GM12878 (cell line): ENCODE data around the gene NELL1. TPM values are rescaled to one million over a fixed set of nuclear protein-coding genes. Genes with fewer than 3 reads are reported as not detected.
A peak's percentile ranks its signal among the peaks of the same experiment; 100 is the strongest.

Source experiments
- ATAC-seq: fragments of 200-7000 bp; cut with Tn5 transposase; 3 replicates; pipeline ENCODE4 v1.9.1; 2020; ENCODE audit warnings: mild to moderate bottlenecking, moderate library complexity
- BruUV-seq: library from RNA; stranded (reverse); fragments of 400-500 nt; replicated peaks from 2 replicates; lab custom pipeline; 2021; lab: Mats Ljungman, UMichigan
- CTCF ChIA-PET: fragments of 300-600 bp; sonication (Branson Sonifier 250); formaldehyde crosslinking; extraction: SDS; loops from one replicate; lab custom pipeline; 2021; ENCODE audit warnings: inconsistent platforms; lab: Yijun Ruan, JAX
- POLR2A ChIA-PET: fragments of 350-600 bp; formaldehyde crosslinking; extraction: SDS; loops from one replicate; lab custom pipeline; 2021; ENCODE audit warnings: inconsistent platforms; lab: Charles Lee
- RAD21 ChIA-PET: fragments of 300-600 bp; sonication (Branson Sonifier 250); formaldehyde crosslinking; loops from one replicate; lab custom pipeline; 2023; ENCODE audit warnings: antibody characterized with exemption; ENCODE audit not compliant: unreplicated experiment; lab: Charles Lee
- SMC1A ChIA-PET: fragments of 300-600 bp; sonication (Branson Sonifier 250); formaldehyde crosslinking; loops from one replicate; lab custom pipeline; 2023; ENCODE audit not compliant: unreplicated experiment, uncharacterized antibody; lab: Charles Lee
- DNase-seq: peaks from one replicate; pipeline ENCODE4 v3.0.0-alpha.2; 2011; ENCODE audit warnings: low read depth, low spot score
- FAIRE-seq: peaks from 3 replicates; lab custom pipeline; 2011; peaks lifted over from hg19 to GRCh38; lab: Jason Lieb, UNC
- H2AFZ ChIP-seq: 2 replicates; pipeline ENCODE4 v1.6.0; 2011; ENCODE audit warnings: low read depth, low read length, control low read depth; ENCODE audit not compliant: control insufficient read depth
- H3K27ac ChIP-seq: 2 replicates; pipeline ENCODE4 v1.5.1; 2011; ENCODE audit warnings: control low read depth; ENCODE audit not compliant: control insufficient read depth, insufficient read depth
- H3K27me3 ChIP-seq, 2 experiments: replicated peaks in 1 of 2; 2 replicates each; pipeline versions ENCODE4 v1.6.0 to v1.6.1; 2011; ENCODE audit warnings: low read length in 1 of 2; ENCODE audit not compliant: control insufficient read depth in 2 of 2, insufficient read depth in 2 of 2
- H3K36me3 ChIP-seq, 2 experiments: 2 replicates each; pipeline ENCODE4 v1.5.1; 2011; ENCODE audit warnings: low read length in 1 of 2; ENCODE audit not compliant: control insufficient read depth in 2 of 2, insufficient read depth in 2 of 2
- H3K4me1 ChIP-seq: 2 replicates; pipeline ENCODE4 v1.6.1; 2011; ENCODE audit warnings: mild to moderate bottlenecking, low read length, moderate library complexity, mixed read lengths; ENCODE audit not compliant: control insufficient read depth, insufficient read depth
- H3K4me2 ChIP-seq: 2 replicates; pipeline ENCODE4 v1.6.0; 2011; ENCODE audit warnings: control low read depth; ENCODE audit not compliant: control insufficient read depth, insufficient read depth
- H3K4me3 ChIP-seq: fragments of 200-600 bp; sonication (generic); 2 replicates; pipeline ENCODE4 v1.5.1; 2016
- H3K79me2 ChIP-seq: 2 replicates; pipeline ENCODE4 v1.6.0; 2011; ENCODE audit warnings: low read length; ENCODE audit not compliant: control insufficient read depth, insufficient read depth
- H3K9ac ChIP-seq: 2 replicates; pipeline ENCODE4 v1.8.0; 2011; ENCODE audit warnings: low read length, control low read depth, mixed read lengths; ENCODE audit not compliant: control insufficient read depth, insufficient read depth
- H3K9me3 ChIP-seq: replicated peaks from 3 replicates; pipeline ENCODE4 v1.5.1; 2011; ENCODE audit warnings: mild to moderate bottlenecking, low read length; ENCODE audit not compliant: control insufficient read depth, insufficient read depth
- H4K20me1 ChIP-seq: 2 replicates; pipeline ENCODE4 v1.6.0; 2011; ENCODE audit not compliant: control insufficient read depth, insufficient read depth
- CBFB ChIP-seq: IDR thresholded peaks from 2 replicates; pipeline ENCODE4 v1.6.1; 2016; ENCODE audit warnings: antibody characterized with exemption, low read depth
- CBX5 ChIP-seq: sonication (generic); IDR thresholded peaks from 2 replicates; pipeline ENCODE4 v1.6.1; 2016; ENCODE audit warnings: low read depth, moderate library complexity, mild to moderate bottlenecking, inconsistent platforms
- CREM ChIP-seq: IDR thresholded peaks from 2 replicates; pipeline ENCODE4 v1.6.1; 2014; ENCODE audit warnings: antibody characterized with exemption, low read depth
- GATAD2B ChIP-seq: fragments of 450-650 bp; conservative IDR thresholded peaks from 2 replicates; pipeline ENCODE4 v1.6.1; 2017; ENCODE audit warnings: low read depth, mild to moderate bottlenecking, moderate library complexity
- JUNB ChIP-seq: IDR thresholded peaks from 2 replicates; pipeline ENCODE4 v1.6.1; 2016; ENCODE audit warnings: antibody characterized with exemption, mild to moderate bottlenecking
- NR2C1 ChIP-seq: fragments of 450-650 bp; IDR thresholded peaks from 2 replicates; pipeline ENCODE4 v1.6.1; 2017; ENCODE audit warnings: antibody characterized with exemption, mild to moderate bottlenecking, moderate library complexity
- PBX3 ChIP-seq: IDR thresholded peaks from 2 replicates; pipeline ENCODE4 v1.6.1; 2011; ENCODE audit warnings: mild to moderate bottlenecking, low read depth, low read length, moderate library complexity; ENCODE audit not compliant: insufficient replicate concordance
- PKNOX1 ChIP-seq: fragments of 450-650 bp; IDR thresholded peaks from 2 replicates; pipeline ENCODE4 v1.6.1; 2016; ENCODE audit warnings: mild to moderate bottlenecking
- SIX5 ChIP-seq: IDR thresholded peaks from 2 replicates; pipeline ENCODE4 v1.6.1; 2011; ENCODE audit warnings: mild to moderate bottlenecking, low read depth, low read length, moderate library complexity; ENCODE audit not compliant: severe bottlenecking
- USF1 ChIP-seq: IDR thresholded peaks from 2 replicates; pipeline ENCODE4 v1.6.1; 2011; ENCODE audit warnings: borderline replicate concordance, low read depth, mild to moderate bottlenecking, moderate library complexity, mixed read lengths, low read length; ENCODE audit not compliant: insufficient read depth; ENCODE audit errors: extremely low read length
- USF2 ChIP-seq: IDR thresholded peaks from 2 replicates; pipeline ENCODE4 v1.6.1; 2011; ENCODE audit warnings: low read depth, low read length, improper control_type of control experiment, borderline replicate concordance
- ZBTB33 ChIP-seq: fragments of 450-650 bp; IDR thresholded peaks from 2 replicates; pipeline ENCODE4 v1.6.1; 2017; ENCODE audit warnings: mild to moderate bottlenecking
- WGBS: methylation state at CpG from one replicate; pipeline ENCODE4 v1.1.6; 2016; ENCODE audit warnings: low lambda C conversion rate; ENCODE audit not compliant: insufficient replicate concordance, insufficient coverage; ENCODE audit errors: missing lambda C conversion rate; 5-methylcytosine and 5-hydroxymethylcytosine counted together
- in situ Hi-C: fragments of 300-500 bp; cut with MboI; formaldehyde crosslinking; loops from 9 replicates; pipeline ENCODE4 v1.14.3; 2018; ENCODE audit warnings: mixed read lengths
- intact Hi-C: fragments of 100-400 bp; cut with micrococcal nuclease; formaldehyde crosslinking; loops from one replicate; pipeline ENCODE4 v1.14.2; 2022; ENCODE audit not compliant: unreplicated experiment
- polyA plus RNA-seq, 11 experiments: library from polyadenylated mRNA; depleted of rRNA in 4 of 11; unstranded in 6 of 11; stranded (reverse) in 5 of 11; fragments of >200 nt; fragmentation: Nextera tagmentation in 4 of 11; fragmentation: Illumina TruSeq in 1 of 11; extraction: Ambion mirVana in 4 of 11; extraction: Trizol in 1 of 11; gene quantifications; 1 replicate in 1 of 11; 2 replicates in 10 of 11; pipeline versions ENCODE4 v1.2.1 to v1.2.3, GENCODE V29; 2011 to 2016; ENCODE audit warnings: inconsistent platforms in 2 of 11, missing spikeins in 2 of 11, low read depth in 1 of 11
- total RNA-seq, 4 experiments: library from RNA; depleted of rRNA in 3 of 4; stranded (reverse); fragments of >200 nt in 3 of 4; fragmentation: Illumina TruSeq in 1 of 4; extraction: Trizol in 1 of 4; gene quantifications; 2 replicates each; pipeline versions ENCODE4 v1.2.1 to v1.2.3, GENCODE V29; 2013 to 2021

The NELL1 gene
- total and polyA plus RNA-seq, 10 of the 15 experiments (the other 5 are each of a cell fraction or from before 2014, with no cell fraction given) = 0.02 to 0.12 TPM; not detected in 8

- Histone ChIP-seq H3K4me2 (no peak overlapping the region), H3K79me2 (no peaks in the 10 kb centered on the region), H3K9me3 (no peaks in the 10 kb centered on the region), H3K4me3 (no peak overlapping the region), H3K36me3 (no peaks in the 10 kb centered on the region), H2AFZ (no peak overlapping the region), H3K27me3 (no peaks in the 10 kb centered on the region), H4K20me1 (no peaks in the 10 kb centered on the region), H3K9ac (no peak overlapping the region), H3K4me1 (no peaks in the 10 kb centered on the region), H3K27ac (no peak overlapping the region)
- TF ChIP-seq GATAD2B (no peak), PBX3 (no peak), NR2C1 (no peak)
- FAIRE-seq (no peak), ATAC-seq (no peak), DNase-seq (no peak)
- no TSS peak for BruUV-seq
- ChIA-PET RAD21 (no interaction called here), POLR2A (no interaction called here), SMC1A (no interaction called here), CTCF (interaction anchor here (1.0 kb wide), 1 partner anchor 11 kb away, joined by 3 read pairs; no protein-coding TSS in a partner anchor)
- intact Hi-C loops (no loop called here), in situ Hi-C loops (no loop called here)
- 70% methylated on average over 5 of the region's 5 CpGs for WGBS
These were observed 741.1 kb downstream of the NELL1 start for GRCh38 chr11:21410513-21410912.

- WGBS = 0% methylated on average over 1 of the region's 1 CpG
- Histone ChIP-seq H4K20me1 (no peaks in the 10 kb centered on the region), H3K4me1 (no peaks in the 10 kb centered on the region), H3K4me3 (no peak overlapping the region), H3K79me2 (no peaks in the 10 kb centered on the region), H3K9me3 (no peaks in the 10 kb centered on the region), H3K9ac (no peak overlapping the region), H3K36me3 (no peaks in the 10 kb centered on the region), H3K27ac (no peak overlapping the region), H2AFZ (no peak overlapping the region), H3K4me2 (no peak overlapping the region), H3K27me3 (no peaks in the 10 kb centered on the region)
- in situ Hi-C loops = no loop called here
- ChIA-PET RAD21 (no interaction called here), SMC1A (no interaction called here), POLR2A (no interaction called here), CTCF (interaction anchor here (1.0 kb wide), 1 partner anchor 11 kb away, joined by 3 read pairs; no protein-coding TSS in a partner anchor)
- intact Hi-C loops = no loop called here
- FAIRE-seq = no peak
- peak; percentile 71 for ATAC-seq
- BruUV-seq = no TSS peak
- no peak for DNase-seq
- TF ChIP-seq CREM (no peak), USF2 (no peak), USF1 (no peak), CBFB (no peak), JUNB (no peak), SIX5 (no peak), ZBTB33 (no peak), PKNOX1 (no peak), CBX5 (no peak)
These were observed 741.7 kb downstream of the NELL1 start for GRCh38 chr11:21411104-21411503.
